ENCODE data around the gene NTM.

DNA sequence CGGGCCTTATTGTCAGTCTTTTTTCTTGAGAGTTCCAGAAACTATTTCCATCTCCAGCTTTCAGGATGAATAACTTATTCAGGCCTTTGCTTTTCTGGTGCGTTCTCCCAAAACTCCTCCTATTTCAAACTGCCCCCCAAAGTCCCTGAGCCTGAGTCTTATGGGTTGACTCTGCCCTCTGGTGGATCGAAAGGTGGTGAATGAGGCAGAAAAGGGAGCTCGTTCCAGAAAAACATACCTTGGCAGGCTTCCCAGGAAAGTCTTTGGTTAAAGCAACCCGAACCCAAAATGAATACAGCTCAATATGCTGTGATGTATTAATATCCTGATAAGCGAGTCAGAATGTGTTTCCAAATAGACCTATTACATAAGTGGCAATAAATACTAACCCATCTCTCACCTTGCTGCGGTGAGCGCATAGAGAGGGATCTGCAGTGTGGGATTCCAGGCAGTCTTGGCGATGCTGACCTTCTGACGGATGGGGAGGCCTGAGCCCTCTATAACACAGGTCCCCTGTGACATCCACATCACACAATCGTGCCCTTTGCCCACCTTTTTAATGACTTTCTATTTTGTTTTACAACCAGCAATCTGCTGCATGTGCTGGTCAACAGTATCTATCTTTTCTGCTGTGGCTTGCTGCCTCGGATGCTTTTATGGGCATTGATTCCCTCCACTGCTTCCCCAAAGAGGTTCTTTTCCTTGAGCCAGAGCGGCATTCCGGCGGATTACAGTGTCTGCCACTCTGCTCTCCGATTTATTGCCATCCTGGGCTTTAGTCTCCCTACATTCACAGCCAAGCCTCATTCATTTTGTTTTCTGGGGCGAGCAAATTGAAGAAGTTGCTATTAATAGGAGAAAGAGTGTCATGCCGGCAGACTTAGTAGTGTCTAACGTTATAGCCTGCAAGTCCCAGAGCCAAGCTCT, 756.8 kb downstream of the NTM start:
- TF ChIP-seq CTCF (IDR thresholded peaks at IDR 0.05) (no peak), POLR2A (IDR thresholded peaks at IDR 0.05) (no peak), POLR2AphosphoS5 (IDR thresholded peaks at IDR 0.05) (no peak)

All from breast epithelium (tissue), 3 donors.